HG03439 (cell line): ENCODE results near the gene AKIRIN2.
A peak's percentile ranks its signal among the peaks of the same experiment; 100 is the strongest.

ENCODE experiments used
- ATAC-seq: cut with Tn5 transposase; IDR thresholded peaks from one replicate; pipeline ENCODE4 v1.9.1; 2021; ENCODE audit warnings: mild to moderate bottlenecking, moderate library complexity; ENCODE audit not compliant: unreplicated experiment

Gene AKIRIN2

DNA sequence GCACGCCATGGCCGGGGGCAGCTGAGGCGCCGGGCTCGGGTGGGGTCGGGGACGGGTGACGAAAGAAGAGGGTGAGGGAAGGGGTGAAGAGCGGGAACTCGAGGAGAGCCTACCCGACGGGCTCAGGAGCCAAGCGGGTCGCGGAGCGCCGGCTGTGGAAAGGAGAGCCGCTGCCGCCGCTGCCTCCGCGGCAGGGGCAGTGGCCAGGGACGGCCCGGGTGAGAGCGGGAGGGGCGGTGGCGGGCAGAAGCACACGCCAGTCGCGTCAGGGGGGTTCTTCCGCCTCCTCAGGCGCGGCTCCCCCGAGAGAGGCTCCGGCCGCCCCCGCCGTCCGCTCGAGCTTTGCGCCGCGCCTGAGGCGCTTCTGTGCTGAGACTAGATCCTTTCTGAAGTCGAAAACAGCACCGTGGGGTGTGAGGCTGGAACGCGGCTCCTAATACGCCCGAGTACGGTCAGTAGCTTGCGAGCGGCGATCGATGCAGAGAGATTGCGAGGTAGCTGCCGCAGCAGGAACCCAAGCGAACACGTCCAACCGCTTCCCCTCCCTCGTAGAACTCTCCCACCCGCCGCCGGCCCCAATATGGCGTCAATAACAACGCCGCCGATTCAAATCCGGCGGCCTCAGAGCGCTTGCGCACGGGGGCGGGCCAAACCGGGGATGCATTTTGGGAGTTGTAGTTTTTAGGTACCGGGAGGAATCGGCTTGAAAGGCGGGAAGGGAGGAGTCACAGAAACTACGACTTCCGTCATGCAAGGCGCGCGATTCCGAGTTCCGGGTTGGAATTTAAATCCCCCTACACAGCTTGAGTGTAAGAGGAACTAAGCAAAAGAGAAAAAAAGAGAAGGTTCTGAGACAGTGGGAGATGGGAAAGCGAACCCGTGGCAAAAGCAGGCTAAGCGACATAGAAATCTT lies at the start of gene AKIRIN2:
Gene AKIRIN2, minus strand, starts transcription at position 558 of the 913 bp plus-strand sequence. Its CDS starts 549 bp downstream, at position 9.
- ATAC-seq: peak; percentile 70

DNA sequence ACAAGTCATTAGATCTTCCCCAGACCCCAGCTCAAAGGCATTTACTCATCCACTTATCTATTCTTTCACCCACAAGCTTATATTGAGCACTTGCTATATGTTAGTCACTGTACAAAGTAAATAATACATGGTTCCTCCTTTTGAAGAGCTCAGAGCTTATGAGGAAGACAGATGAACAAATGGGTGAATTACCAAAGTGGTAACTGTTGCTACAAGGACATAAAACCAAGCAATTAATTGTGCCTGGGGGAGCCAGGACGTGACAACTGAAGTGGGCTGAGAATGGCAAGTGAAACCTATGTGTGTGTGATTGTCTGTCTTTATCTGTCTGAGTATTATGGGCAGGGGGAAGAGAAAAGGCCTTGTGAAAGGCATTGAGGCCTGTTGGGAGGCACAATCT lies 45.6 kb upstream of the AKIRIN2 start:
- ATAC-seq: no peak

- ATAC-seq: no peak
These were observed 44.1 kb upstream of the AKIRIN2 start for GRCh38 chr6:87745966-87746721.

DNA sequence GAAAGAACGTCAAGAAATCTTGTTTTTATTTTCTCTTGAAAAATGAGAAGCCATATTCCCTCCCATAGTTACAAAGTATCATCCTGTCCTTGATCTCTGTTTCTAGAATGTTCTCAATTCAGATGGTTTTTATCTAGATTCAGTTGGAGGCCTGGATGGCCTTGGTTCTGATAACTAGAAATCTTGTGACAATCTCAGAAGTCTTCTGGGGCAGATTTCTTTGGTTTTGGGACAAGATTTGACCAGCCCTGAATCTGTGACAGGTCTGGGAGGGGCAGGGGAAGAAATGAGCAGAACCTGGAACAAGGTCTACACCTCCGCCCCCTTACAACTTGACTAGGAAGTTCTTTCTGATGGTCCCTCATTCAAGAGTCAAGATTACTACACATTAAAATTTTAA lies 41.4 kb upstream of the AKIRIN2 start:
- ATAC-seq: no peak

GRCh38 chr6:87742106-87742505 lies 40.1 kb upstream of the AKIRIN2 start:
- ATAC-seq: no peak

GRCh38 chr6:87741001-87741650 lies 39.1 kb upstream of the AKIRIN2 start:
- no peak for ATAC-seq

DNA sequence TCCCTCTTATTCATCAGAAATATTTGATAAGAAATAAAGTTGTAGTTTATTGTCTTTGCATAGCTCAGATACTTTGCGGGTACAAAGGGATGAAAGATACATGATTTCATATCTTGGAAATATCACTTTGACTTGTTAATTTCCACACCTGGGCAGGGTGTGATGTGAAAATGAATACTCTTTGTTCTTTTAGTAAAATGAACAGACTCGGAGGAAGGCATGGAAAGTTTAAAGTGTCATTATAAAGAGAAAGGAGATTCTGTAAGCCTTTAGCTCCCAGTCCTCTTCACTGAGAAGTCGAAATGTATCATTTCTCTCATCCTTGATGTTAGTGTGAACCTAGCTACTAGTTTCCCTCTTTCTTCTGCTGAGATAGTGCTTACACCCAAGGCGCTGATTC lies 36.7 kb upstream of the AKIRIN2 start:
- no peak for ATAC-seq

GRCh38 chr6:87738000-87738399 lies 36.0 kb upstream of the AKIRIN2 start:
- ATAC-seq: peak; percentile 58

DNA sequence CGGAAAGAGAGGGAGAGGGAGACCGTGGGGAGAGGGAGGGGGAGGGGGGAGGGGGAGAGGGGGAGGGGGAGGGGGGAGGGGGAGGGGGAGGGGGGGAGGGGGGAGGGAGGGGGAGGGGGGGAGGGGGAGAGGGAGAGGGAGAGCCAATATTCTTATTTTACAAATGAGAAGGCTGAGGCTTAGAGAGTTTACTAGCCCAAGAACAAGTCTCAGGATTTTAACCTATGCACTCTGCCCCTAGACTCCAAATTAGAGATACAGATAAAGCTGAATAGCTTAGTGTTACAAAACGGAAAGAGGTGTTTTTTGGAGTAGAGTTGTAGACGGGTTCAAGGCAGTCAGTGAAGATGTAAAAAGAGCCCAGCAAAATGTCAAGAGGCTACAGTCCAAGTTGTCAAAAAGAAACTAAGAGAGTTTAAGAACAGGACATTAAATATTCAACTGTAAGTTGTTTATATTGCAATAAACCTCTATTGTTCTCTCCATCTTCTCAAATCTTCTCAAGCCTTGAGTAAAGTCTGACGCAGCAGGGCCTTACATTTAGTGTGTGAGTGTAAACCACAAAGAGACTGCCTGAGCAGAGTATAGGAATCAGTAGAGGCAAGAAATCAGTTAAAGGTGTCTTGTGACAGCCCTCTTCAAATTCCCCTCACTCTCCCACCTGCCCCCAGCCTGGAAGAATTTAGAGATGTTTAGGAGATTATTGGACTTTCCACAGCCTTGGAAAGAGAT lies 34.9 kb upstream of the AKIRIN2 start:
- ATAC-seq: peak; percentile 34

- ATAC-seq: no peak
These were observed 30.0 kb upstream of the AKIRIN2 start for GRCh38 chr6:87731818-87732661.

DNA sequence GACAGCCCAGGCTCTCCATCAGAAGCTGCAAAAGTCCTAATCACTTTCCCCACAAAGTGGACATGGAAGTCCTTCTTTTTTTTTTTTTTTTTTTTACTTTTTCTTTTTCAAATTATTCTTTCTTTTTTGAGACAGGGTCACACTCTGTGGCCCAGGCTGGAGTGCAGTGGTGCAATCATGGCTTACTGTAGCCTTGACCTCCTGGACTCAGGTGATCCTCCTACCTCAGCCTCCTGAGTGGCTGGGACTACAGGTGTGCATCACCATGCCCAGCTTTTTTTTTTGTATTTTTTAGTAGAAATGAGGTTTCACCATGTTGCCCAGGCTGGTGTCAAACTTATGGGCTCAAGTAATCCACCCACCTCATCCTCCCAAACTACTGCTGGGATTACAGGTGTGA lies 29.0 kb upstream of the AKIRIN2 start:
- no peak for ATAC-seq

DNA sequence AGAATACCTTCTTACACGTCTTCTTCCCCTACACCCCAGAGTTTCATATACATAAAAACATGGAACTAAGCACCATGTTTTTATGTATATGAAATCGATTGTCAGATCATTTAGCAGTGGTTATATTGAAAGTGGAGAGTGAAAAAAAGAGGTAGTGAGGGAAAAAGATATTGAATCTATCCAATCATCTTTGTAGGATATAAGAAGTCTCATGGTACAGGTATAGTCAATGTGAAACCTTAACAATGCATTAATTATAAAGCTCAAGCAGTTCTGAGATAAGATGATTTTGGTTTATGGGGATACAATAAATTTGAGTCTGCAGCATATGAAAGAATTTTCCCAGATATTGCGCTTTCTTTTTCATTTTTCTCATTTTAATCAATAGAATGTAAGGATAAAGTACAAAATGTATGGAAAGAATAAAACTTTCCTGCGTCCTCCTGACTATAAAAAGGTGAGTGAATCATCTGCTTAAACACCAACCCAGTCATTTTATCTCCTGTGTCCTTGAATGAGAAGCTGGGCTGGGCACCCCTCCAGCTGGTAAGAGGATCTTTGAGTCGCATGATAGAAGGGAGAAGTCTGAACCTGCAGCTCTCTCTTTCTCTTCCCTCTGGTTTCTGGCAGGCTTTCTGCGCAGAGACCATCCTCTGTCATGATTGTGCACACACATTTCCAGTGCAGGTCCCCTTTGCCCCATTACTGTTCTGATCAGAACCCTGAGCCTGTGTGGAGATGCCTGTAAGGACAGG lies 28.1 kb upstream of the AKIRIN2 start:
- ATAC-seq: no peak

DNA sequence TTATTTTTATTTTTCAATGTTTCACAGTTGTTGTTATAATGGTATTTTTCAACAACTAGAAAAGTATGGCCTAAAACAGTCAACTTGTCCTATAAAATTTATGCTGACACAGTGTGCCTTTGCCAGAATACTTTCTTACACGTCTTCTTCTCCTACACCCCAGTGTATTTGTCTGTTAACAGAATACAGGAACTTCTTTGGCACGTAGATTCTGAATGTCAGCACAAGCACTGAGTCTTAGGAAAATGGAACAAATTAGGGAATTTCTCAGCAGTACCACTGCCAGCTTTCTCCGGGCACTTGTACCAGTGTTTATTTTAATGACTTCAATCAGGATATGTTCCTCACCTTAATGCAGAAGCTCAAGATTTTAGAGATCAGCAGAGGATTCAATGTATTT lies 26.7 kb upstream of the AKIRIN2 start:
- ATAC-seq: no peak

DNA sequence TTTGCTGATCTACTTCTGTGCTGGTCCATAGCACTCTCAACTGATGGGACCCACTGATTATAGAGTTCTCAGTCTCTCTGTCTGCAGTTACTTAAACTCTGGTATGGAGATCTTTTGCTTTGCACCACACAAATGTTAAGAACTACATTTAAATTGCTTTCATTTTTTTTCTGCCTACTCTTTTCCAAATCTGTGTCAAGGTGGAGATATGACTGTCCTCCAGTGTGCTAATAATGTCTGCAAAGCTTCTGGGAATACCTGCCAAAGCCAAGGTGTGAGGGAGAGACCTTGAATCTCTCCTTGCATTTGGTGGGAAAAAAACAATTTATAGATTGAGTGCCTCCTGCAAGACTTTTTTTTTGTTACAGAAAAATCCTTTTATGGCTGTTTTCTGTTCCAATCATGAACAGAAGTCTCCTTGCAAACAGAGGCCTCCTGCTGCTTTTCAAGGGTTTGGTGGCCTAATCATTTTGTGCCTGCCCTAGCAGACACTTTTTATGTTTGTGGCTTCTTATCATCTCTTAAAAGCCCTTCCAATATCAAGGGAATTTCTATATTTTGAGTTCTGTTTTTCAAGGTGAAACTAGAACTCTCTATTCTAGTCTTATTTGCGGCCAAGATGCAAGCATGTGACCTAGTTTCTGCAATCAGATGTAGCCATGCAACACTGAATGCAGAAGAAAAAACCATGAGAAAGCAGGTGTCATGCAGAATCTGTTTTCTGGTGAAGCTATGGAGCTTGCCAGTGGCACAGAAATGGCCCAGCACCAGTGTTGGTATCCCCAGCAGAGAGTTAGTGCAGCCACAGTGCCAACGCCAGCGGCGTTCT lies 23.2 kb upstream of the AKIRIN2 start:
- ATAC-seq: peak; percentile 81

- ATAC-seq: no peak
These were observed 21.4 kb upstream of the AKIRIN2 start for GRCh38 chr6:87723170-87724078.

DNA sequence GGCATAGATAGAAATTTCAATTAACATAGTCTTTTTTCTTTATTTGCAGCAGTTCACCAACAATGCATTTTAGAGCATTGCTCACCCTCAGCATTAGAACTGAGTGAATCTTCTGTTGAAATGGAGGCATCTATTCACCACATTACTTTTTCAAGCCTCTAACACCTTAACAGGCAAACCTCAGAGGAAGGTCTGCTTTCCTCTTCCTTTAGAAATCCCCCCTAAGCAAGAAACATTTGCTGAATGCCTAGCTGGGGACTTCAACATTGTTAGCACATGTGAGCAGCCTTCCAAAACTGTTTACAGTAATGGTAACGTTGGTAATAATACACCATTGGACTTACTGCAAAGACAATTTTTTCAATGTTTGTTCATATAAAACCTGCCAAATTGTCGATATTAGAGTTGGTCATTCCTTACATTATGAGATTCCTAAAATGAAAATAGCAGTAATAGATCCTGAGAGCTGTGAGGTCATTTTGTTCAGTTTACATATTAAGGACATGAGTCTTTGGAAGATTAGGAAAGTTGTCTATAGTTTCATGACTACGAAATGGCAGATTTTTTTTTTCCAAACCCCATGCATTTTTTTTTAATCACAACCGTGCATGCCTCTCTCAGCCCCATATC lies 20.6 kb upstream of the AKIRIN2 start:
- ATAC-seq: no peak

- ATAC-seq: no peak
These were observed 19.3 kb upstream of the AKIRIN2 start for GRCh38 chr6:87721311-87721710.
